ENCODE measurements around the gene PIK3R3. TPM values are rescaled to one million over a fixed set of nuclear protein-coding genes. Genes with fewer than 3 reads are reported as not detected.

The PIK3R3 gene
- total and polyA plus RNA-seq, 9 of the 15 experiments (the other 6 are each of a cell fraction or from before 2014, with no cell fraction given), result 1.4 to 7.7 (median 4.6) TPM

DNA sequence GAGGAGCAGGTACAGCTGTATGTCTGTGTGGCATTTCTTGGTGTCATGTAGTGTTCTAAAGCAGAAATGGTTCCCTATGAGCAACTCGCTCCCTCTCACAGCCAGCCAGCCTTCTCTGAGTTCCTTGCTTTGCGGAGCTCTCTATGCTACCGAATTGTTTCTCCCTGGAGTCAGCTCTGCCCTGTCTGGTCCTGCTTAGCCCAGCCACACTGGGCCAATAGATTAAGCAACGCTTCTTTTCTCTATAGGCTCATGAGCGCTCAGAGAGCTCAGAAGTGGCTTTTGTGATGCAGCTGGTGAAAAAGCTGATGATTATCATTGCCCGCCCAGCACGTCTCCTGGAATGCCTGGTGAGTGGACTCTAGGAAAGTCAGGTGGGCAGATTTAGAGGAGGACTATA is 113.1 kb downstream of the PIK3R3 start:
- H3K4me1 ChIP-seq (replicated peaks in 1 of 2; ENCODE audit: control insufficient read depth in 2 of 2, insufficient read depth in 2 of 2, low read length in 2 of 2), result no peaks in the 10 kb centered on the region
- H3K79me2 ChIP-seq (ENCODE audit: control insufficient read depth, insufficient read depth, low read length), result no peaks in the 10 kb centered on the region
- H3K4me3 ChIP-seq, result no peak overlapping the region
- no peak for FAIRE-seq
- H3K9me3 ChIP-seq (replicated peaks; ENCODE audit: control insufficient read depth, insufficient read depth, low read depth, low read length), result no peaks in the 10 kb centered on the region
- H3K9ac ChIP-seq (ENCODE audit: insufficient read depth in 1 of 2, low read depth in 2 of 2, low read length in 2 of 2), result no peak overlapping the region
- H2AFZ ChIP-seq (ENCODE audit: low read depth, low read length), result no peak overlapping the region
- H3K36me3 ChIP-seq (ENCODE audit: control insufficient read depth, insufficient read depth, low read length), result peaks cover 27% of the 10 kb centered on the region; the same call in 2 of the 3 replicates
- no peak overlapping the region for H3K4me2 ChIP-seq (ENCODE audit: insufficient read depth, low read length)
- H4K20me1 ChIP-seq (replicated peaks; ENCODE audit: control insufficient read depth, insufficient read depth, low read length), result no peaks in the 10 kb centered on the region
- in situ Hi-C loops (cut with MboI), result no loop called here
- ChIA-PET POLR2A (interaction anchor here (0.7 to 1.5 kb wide), 4 partner anchors 20 to 607 kb away, joined by 3 to 4 read pairs (median 3); no protein-coding TSS in a partner anchor), CTCF (ENCODE audit: low intra/inter-chr PET ratio) (interaction anchor here (0.6 kb wide), 1 partner anchor 287 kb away, joined by 5 read pairs; no protein-coding TSS in a partner anchor)
- no TSS peak for BruUV-seq (replicated peaks)
- H3K9me1 ChIP-seq (ENCODE audit: control insufficient read depth, insufficient read depth, low read length), result no peaks in the 10 kb centered on the region
- 83% methylated on average over 7 of the region's 7 CpGs for WGBS (ENCODE audit: insufficient coverage, low coverage, missing lambda C conversion rate)
- TF ChIP-seq ELK3 (CRISPR knock-in tag; IDR thresholded peaks at IDR 0.05) (no peak), TGIF2 (CRISPR knock-in tag; IDR thresholded peaks at IDR 0.05) (no peak), MCM3 (IDR thresholded peaks at IDR 0.05) (no peak), KAT8 (IDR thresholded peaks at IDR 0.05; ENCODE audit: low read depth) (no peak), MEF2D (tag; conservative IDR thresholded peaks at IDR 0.05; ENCODE audit: low read depth) (no peak), ZNF655 (CRISPR knock-in tag; IDR thresholded peaks at IDR 0.05) (no peak), ZNF445 (CRISPR knock-in tag; IDR thresholded peaks at IDR 0.05; ENCODE audit: low read depth) (no peak), FOXK2 (conservative IDR thresholded peaks at IDR 0.05 in 1 of 2, IDR thresholded peaks at IDR 0.05 in 1 of 2; ENCODE audit: low read depth in 2 of 2) (no peak), NFRKB (IDR thresholded peaks at IDR 0.05; ENCODE audit: low read depth) (no peak), ZBTB17 (CRISPR knock-in tag; IDR thresholded peaks at IDR 0.05) (no peak)
- TF ChIP-seq, protein P1, sequence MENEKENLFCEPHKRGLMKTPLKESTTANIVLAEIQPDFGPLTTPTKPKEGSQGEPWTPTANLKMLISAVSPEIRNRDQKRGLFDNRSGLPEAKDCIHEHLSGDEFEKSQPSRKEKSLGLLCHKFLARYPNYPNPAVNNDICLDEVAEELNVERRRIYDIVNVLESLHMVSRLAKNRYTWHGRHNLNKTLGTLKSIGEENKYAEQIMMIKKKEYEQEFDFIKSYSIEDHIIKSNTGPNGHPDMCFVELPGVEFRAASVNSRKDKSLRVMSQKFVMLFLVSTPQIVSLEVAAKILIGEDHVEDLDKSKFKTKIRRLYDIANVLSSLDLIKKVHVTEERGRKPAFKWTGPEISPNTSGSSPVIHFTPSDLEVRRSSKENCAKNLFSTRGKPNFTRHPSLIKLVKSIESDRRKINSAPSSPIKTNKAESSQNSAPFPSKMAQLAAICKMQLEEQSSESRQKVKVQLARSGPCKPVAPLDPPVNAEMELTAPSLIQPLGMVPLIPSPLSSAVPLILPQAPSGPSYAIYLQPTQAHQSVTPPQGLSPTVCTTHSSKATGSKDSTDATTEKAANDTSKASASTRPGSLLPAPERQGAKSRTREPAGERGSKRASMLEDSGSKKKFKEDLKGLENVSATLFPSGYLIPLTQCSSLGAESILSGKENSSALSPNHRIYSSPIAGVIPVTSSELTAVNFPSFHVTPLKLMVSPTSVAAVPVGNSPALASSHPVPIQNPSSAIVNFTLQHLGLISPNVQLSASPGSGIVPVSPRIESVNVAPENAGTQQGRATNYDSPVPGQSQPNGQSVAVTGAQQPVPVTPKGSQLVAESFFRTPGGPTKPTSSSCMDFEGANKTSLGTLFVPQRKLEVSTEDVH (IDR thresholded peaks at IDR 0.05; ENCODE audit: low read depth, partially characterized antibody), result no peak
- TF ChIP-seq, protein P2, sequence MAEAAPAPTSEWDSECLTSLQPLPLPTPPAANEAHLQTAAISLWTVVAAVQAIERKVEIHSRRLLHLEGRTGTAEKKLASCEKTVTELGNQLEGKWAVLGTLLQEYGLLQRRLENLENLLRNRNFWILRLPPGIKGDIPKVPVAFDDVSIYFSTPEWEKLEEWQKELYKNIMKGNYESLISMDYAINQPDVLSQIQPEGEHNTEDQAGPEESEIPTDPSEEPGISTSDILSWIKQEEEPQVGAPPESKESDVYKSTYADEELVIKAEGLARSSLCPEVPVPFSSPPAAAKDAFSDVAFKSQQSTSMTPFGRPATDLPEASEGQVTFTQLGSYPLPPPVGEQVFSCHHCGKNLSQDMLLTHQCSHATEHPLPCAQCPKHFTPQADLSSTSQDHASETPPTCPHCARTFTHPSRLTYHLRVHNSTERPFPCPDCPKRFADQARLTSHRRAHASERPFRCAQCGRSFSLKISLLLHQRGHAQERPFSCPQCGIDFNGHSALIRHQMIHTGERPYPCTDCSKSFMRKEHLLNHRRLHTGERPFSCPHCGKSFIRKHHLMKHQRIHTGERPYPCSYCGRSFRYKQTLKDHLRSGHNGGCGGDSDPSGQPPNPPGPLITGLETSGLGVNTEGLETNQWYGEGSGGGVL (CRISPR knock-in tag; IDR thresholded peaks at IDR 0.05), result no peak
- DNase-seq (ENCODE audit: extremely low read depth in 1 of 4, low spot score in 3 of 4), result no peak
- intact Hi-C loops (cut with micrococcal nuclease), result no loop called here
- H3K27me3 ChIP-seq (ENCODE audit: control insufficient read depth in 2 of 2, insufficient read depth in 2 of 2, low read length in 2 of 2), result no peaks in the 10 kb centered on the region
- no peak for ATAC-seq
- H3K27ac ChIP-seq (ENCODE audit: extremely low read depth, low read depth, low read length), result no peak overlapping the region

Data from K562 (cell line).